Astrocyte of the spinal cord (primary cell): ENCODE results near the gene MTCL1.

Experiments
- DNase-seq: peaks from one replicate; pipeline ENCODE4 v3.0.0; 2011; ENCODE audit warnings: low read depth, low spot score
- H3K4me3 ChIP-seq: 2 replicates; pipeline ENCODE4 v1.5.1; 2011; ENCODE audit warnings: low read depth, mild to moderate bottlenecking, low read length, moderate library complexity
- CTCF ChIP-seq: IDR thresholded peaks from 2 replicates; pipeline ENCODE4 v1.5.1; 2012; ENCODE audit warnings: low read depth, mild to moderate bottlenecking, low read length, inconsistent platforms
- in situ Hi-C: cut with HindIII; loops from 2 replicates; pipeline ENCODE4 v1.10.0; 2017; ENCODE audit warnings: low sequenced_read_pairs

MTCL1 gene

GRCh38 chr18:8857806-8858205 is 152.4 kb downstream of the MTCL1 start:
- H3K4me3 ChIP-seq = no peak overlapping the region
- no peak for DNase-seq
- TF ChIP-seq CTCF = no peak
- in situ Hi-C loops = no loop called here

GRCh38 chr18:8858888-8859511 is 153.6 kb downstream of the MTCL1 start:
- H3K4me3 ChIP-seq = no peak overlapping the region
- in situ Hi-C loops = no loop called here
- DNase-seq = peak; percentile 93
- no peak for TF ChIP-seq CTCF

- TF ChIP-seq CTCF = no peak
- no peak overlapping the region for H3K4me3 ChIP-seq
- DNase-seq = no peak
- in situ Hi-C loops = no loop called here
Observed at GRCh38 chr18:8860845-8861642, 155.7 kb downstream of the MTCL1 start.

- in situ Hi-C loops = no loop called here
- no peak for DNase-seq
- TF ChIP-seq CTCF = no peak
- H3K4me3 ChIP-seq = no peak overlapping the region
Observed at GRCh38 chr18:8863427-8863826, 158.1 kb downstream of the MTCL1 start.

- in situ Hi-C loops = no loop called here
- TF ChIP-seq CTCF = no peak
- DNase-seq = no peak
- no peak overlapping the region for H3K4me3 ChIP-seq
Observed at GRCh38 chr18:8865934-8866333, 160.6 kb downstream of the MTCL1 start.

- DNase-seq = no peak
- no peak overlapping the region for H3K4me3 ChIP-seq
- TF ChIP-seq CTCF = no peak
- in situ Hi-C loops = no loop called here
Observed at GRCh38 chr18:8866679-8867078, 161.3 kb downstream of the MTCL1 start.
